Measurements from ENCODE around the gene RRP36.

DNA sequence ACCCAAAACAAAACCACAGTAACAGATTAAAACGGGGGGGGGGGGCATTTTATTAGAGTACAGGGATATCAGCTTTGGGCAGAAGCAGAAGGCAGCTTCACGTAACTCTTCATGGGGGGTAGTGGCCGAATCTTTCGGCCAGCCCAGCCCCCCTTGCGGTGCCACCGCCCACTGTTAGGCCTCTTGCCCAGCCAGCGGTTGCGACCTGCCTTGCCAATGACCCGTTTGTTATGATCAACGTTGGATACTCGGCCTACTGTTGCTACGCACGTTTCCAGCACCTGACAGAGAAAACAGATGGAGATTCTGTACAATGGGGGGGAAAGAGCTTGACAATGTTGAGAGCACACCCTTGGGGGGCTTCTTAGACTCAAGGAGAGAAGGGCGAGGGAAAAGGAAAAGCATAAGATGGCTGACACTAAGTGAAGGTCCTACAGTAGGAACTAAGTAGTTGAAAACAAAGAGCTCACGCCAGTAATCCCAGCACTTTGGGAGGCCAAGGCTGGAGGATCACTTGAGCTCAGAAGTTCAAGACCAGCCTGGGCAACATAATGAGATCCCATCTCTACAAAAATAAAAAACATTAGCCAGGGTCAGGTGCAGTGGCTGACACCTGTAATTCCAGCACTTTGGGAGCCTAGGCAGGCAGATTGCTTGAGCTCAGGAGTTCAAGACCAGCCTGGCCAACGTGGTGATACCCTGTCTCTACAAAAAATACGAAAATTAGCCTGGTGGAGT is 33.0 kb downstream of the RRP36 start:
- TF ChIP-seq MAX (IDR thresholded peaks at IDR 0.05) (no peak), RXRA (IDR thresholded peaks at IDR 0.05) (no peak)
- TF ChIP-seq, protein P1, sequence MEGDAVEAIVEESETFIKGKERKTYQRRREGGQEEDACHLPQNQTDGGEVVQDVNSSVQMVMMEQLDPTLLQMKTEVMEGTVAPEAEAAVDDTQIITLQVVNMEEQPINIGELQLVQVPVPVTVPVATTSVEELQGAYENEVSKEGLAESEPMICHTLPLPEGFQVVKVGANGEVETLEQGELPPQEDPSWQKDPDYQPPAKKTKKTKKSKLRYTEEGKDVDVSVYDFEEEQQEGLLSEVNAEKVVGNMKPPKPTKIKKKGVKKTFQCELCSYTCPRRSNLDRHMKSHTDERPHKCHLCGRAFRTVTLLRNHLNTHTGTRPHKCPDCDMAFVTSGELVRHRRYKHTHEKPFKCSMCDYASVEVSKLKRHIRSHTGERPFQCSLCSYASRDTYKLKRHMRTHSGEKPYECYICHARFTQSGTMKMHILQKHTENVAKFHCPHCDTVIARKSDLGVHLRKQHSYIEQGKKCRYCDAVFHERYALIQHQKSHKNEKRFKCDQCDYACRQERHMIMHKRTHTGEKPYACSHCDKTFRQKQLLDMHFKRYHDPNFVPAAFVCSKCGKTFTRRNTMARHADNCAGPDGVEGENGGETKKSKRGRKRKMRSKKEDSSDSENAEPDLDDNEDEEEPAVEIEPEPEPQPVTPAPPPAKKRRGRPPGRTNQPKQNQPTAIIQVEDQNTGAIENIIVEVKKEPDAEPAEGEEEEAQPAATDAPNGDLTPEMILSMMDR (IDR thresholded peaks at IDR 0.05; ENCODE audit: low read depth, low read length, missing input control), result no peak
